ENCODE results near the gene BUD13.

DNA sequence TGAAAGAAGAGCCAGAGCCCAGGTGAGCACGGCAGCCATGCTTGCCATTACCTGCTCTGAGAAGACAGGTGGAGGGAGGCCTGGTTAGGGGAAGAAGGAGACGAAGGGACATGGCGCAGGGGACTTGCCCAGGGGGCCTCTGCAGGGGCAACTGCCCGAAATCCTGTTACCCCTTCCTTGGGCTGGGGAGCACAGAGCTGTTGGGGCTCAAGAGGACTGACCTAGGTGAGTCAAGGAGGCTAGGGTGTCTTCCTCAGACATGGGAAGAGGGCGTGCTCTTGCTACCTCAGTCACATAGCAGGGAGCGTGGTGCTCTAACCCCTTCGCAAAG, 19.0 kb upstream of the BUD13 start, which contains the start of gene APOA5:
- TF ChIP-seq POLR2AphosphoS5 (IDR thresholded peaks at IDR 0.05; ENCODE audit: low read depth, low read length) (no peak), TAF1 (IDR thresholded peaks at IDR 0.05; ENCODE audit: borderline replicate concordance, insufficient read depth, low read length) (no peak)
- TF ChIP-seq, protein P1, sequence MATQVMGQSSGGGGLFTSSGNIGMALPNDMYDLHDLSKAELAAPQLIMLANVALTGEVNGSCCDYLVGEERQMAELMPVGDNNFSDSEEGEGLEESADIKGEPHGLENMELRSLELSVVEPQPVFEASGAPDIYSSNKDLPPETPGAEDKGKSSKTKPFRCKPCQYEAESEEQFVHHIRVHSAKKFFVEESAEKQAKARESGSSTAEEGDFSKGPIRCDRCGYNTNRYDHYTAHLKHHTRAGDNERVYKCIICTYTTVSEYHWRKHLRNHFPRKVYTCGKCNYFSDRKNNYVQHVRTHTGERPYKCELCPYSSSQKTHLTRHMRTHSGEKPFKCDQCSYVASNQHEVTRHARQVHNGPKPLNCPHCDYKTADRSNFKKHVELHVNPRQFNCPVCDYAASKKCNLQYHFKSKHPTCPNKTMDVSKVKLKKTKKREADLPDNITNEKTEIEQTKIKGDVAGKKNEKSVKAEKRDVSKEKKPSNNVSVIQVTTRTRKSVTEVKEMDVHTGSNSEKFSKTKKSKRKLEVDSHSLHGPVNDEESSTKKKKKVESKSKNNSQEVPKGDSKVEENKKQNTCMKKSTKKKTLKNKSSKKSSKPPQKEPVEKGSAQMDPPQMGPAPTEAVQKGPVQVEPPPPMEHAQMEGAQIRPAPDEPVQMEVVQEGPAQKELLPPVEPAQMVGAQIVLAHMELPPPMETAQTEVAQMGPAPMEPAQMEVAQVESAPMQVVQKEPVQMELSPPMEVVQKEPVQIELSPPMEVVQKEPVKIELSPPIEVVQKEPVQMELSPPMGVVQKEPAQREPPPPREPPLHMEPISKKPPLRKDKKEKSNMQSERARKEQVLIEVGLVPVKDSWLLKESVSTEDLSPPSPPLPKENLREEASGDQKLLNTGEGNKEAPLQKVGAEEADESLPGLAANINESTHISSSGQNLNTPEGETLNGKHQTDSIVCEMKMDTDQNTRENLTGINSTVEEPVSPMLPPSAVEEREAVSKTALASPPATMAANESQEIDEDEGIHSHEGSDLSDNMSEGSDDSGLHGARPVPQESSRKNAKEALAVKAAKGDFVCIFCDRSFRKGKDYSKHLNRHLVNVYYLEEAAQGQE (IDR thresholded peaks at IDR 0.05; ENCODE audit: insufficient read depth in 1 of 2, low read depth in 2 of 2, low read length in 2 of 2), result no peak
